ENCODE data around the gene DGKZ. TPM values are rescaled to one million over a fixed set of nuclear protein-coding genes. Genes with fewer than 3 reads are reported as not detected.
A peak's percentile ranks its signal among the peaks of the same experiment; 100 is the strongest.

Gene DGKZ
- total and polyA plus RNA-seq, 7 donors: 16.6 to 76.7 (median 31.4) TPM

DNA sequence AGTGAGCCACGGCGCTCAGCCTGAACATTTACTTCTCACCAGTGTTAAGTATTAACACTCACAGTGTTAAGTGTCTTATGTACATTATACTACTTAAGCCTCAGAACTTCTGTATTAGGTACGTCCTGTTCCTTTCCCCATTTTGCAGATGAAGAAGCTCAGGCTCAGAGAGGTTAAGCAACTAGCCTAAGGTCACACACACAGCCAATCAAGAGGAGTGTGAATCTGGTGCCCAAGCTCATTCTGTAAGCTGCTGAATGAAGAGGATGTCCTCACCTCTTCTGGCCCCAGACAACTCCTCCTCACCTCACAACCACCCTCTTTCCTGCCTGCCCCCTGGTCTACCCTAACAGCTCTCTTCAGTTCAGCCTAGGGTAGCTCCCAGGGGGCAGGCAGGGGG is 39.9 kb upstream of the DGKZ start:
- TF ChIP-seq POLR2AphosphoS5 (IDR thresholded peaks at IDR 0.05) (no peak), POLR2A (IDR thresholded peaks at IDR 0.05) (no peak), EP300 (IDR thresholded peaks at IDR 0.05) (no peak)
- TF ChIP-seq, protein P1, sequence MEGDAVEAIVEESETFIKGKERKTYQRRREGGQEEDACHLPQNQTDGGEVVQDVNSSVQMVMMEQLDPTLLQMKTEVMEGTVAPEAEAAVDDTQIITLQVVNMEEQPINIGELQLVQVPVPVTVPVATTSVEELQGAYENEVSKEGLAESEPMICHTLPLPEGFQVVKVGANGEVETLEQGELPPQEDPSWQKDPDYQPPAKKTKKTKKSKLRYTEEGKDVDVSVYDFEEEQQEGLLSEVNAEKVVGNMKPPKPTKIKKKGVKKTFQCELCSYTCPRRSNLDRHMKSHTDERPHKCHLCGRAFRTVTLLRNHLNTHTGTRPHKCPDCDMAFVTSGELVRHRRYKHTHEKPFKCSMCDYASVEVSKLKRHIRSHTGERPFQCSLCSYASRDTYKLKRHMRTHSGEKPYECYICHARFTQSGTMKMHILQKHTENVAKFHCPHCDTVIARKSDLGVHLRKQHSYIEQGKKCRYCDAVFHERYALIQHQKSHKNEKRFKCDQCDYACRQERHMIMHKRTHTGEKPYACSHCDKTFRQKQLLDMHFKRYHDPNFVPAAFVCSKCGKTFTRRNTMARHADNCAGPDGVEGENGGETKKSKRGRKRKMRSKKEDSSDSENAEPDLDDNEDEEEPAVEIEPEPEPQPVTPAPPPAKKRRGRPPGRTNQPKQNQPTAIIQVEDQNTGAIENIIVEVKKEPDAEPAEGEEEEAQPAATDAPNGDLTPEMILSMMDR (IDR thresholded peaks at IDR 0.05): no peak
- intact Hi-C loops (cut with DNase I): no loop called here
- peaks cover 0 to 6% (median 1%) of the 10 kb centered on the region in 4 donors for H3K4me1 ChIP-seq
- no peak overlapping the region for H3K4me3 ChIP-seq
- no peaks in the 10 kb centered on the region for H3K9me3 ChIP-seq
- DNase-seq: no peak
- no peaks in the 10 kb centered on the region for H3K27me3 ChIP-seq
- H3K36me3 ChIP-seq: no peaks in the 10 kb centered on the region
- WGBS, 2 donors: 93% methylated on average over 3 of the region's 3 CpGs
- H3K27ac ChIP-seq: no peak overlapping the region

DNA sequence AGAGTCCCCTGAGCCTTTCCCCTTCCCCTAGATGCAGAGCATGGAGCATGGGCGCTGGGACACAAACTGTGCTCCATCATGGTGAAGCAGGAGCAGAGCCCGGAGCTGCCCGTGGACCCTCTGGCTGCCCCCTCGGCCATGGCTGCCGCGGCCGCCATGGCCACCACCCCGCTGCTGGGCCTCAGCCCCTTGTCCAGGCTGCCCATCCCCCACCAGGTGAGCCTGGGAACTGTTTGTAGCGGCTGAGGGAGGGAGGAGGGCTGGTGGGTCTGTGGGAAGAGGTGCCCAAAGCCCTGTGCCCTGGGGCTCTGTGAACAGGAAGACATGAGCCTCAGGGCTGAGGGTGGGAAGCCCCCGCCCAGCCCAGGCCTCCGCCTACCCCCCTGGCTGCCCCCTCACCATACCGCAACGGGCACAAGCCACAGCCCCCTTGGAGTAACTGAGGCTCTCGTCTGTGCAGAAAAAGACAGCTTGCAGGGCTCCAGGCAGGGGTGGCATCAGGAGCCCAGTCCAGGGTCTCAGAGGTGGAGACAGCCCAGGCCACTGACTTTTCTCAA is 39.4 kb upstream of the DGKZ start:
- H3K4me1 ChIP-seq: peaks cover 0 to 6% (median 1%) of the 10 kb centered on the region in 4 donors
- H3K36me3 ChIP-seq: no peaks in the 10 kb centered on the region
- no peaks in the 10 kb centered on the region for H3K27me3 ChIP-seq
- intact Hi-C loops (cut with DNase I): loop anchor here (1.0 kb wide), 1 partner anchor 69 kb away; no protein-coding TSS in a partner anchor
- H3K4me3 ChIP-seq: no peak overlapping the region
- no peaks in the 10 kb centered on the region for H3K9me3 ChIP-seq
- H3K27ac ChIP-seq: no peak overlapping the region
- TF ChIP-seq POLR2A (IDR thresholded peaks at IDR 0.05) (no peak), POLR2AphosphoS5 (IDR thresholded peaks at IDR 0.05) (no peak), EP300 (IDR thresholded peaks at IDR 0.05) (no peak)
- TF ChIP-seq, protein P1 (IDR thresholded peaks at IDR 0.05): no peak
- no peak for DNase-seq
- WGBS, 2 donors: 81 to 90% methylated on average over 14 of the region's 14 CpGs

DNA sequence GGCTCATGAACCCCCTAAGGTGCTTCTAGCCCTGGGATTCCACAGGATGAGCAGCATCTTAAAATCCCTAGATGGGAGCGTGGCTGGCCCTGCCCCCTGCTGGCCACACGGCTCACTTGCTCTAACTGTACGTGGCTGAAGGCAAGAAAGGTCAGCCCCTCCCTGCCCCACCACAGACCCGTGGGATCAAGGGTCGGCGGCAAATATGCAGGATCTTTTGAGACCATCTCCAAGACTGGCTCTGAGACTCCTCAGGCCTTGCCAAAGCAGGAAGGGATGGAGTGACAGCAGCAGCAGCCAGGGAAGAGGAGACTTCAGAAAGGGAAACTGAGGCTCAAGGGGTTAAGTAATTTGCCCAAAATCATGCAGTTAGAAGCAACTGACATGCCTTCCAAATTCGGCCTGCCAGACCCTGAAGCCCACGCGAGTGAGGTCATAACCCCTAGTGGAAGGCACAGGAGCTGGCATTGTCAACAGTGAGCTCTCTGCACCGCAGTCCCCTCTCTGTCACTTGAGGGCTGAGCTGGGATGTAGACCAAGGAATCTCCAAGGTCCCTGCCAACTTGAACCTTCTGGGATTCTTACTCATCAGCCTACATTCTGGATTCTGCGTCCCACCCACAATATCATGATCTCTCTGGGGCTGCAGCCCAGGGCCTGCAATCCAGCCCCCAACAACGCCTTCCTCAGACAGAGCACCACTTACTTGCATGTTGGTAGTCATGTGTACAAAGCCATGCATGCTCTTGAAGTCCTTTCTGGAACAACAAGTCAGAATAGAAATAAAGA is 38.4 kb upstream of the DGKZ start:
- 35 to 37% methylated on average over 12 of the region's 12 CpGs for WGBS, 2 donors
- no peak for TF ChIP-seq POLR2AphosphoS5 (IDR thresholded peaks at IDR 0.05)
- TF ChIP-seq, protein P1 (IDR thresholded peaks at IDR 0.05): peak; percentile 86 to 93 (median 90)
- Histone ChIP-seq H3K27me3 (no peaks in the 10 kb centered on the region), H3K9me3 (no peaks in the 10 kb centered on the region), H3K4me3 (no peak overlapping the region), H3K27ac (no peak overlapping the region), H3K36me3 (no peaks in the 10 kb centered on the region), H3K4me1 (peaks cover 0 to 6% (median 1%) of the 10 kb centered on the region in 4 donors)
- DNase-seq: peak; percentile 91
- intact Hi-C loops (cut with DNase I): loop anchor here (1.0 kb wide), 1 partner anchor 70 kb away; no protein-coding TSS in a partner anchor

DNA sequence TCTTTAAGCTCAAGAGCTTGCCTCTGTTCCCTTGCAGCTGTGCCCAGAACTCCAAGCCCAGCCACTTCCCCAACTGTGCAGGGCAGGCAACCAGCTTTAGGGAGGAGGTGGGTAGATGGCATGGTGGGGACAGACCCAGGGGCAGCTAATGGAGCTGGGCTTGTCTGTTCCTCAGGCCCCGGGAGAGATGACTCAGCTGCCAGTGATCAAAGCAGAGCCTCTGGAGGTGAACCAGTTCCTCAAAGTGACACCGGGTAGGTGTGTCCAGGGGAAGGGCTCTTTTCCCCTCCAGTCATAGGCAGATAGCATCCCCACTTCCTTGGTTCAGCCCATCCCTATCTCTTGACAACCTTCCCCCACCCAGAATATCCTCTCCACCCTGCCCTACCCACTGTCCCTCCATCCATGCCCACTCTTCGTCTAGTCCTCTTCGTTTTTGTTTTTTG is 37.4 kb upstream of the DGKZ start:
- Histone ChIP-seq H3K4me3 (no peak overlapping the region), H3K27ac (no peak overlapping the region), H3K9me3 (no peaks in the 10 kb centered on the region), H3K4me1 (peaks cover 0 to 6% (median 1%) of the 10 kb centered on the region in 4 donors), H3K36me3 (no peaks in the 10 kb centered on the region), H3K27me3 (no peaks in the 10 kb centered on the region)
- DNase-seq: no peak
- intact Hi-C loops (cut with DNase I): no loop called here
- TF ChIP-seq POLR2AphosphoS5 (IDR thresholded peaks at IDR 0.05) (no peak), POLR2A (IDR thresholded peaks at IDR 0.05) (no peak)
- TF ChIP-seq, protein P1 (IDR thresholded peaks at IDR 0.05): no peak
- WGBS, 2 donors: 48 to 50% methylated on average over 4 of the region's 4 CpGs

Data from sigmoid colon (tissue), 7 donors.